NCI-H2107 treated with DMSO at 0.1 percent for 48 hours (cell line): ENCODE data around the gene CBS.
"Not testable (repeated sequence)": the region's sequence is repeated elsewhere in the genome, so short reads cannot be mapped to it uniquely, and the experiment has no call there.

Experiments used
- DNase-seq: peaks from one replicate; lab custom pipeline; 2025; ENCODE audit not compliant: unreplicated experiment; lab: John Stamatoyannopoulos, UW

Gene CBS

GRCh38 chr21:43027846-43028731, 47.5 kb downstream of the CBS start:
- DNase-seq, result no peak

- no peak for DNase-seq
These were observed 49.9 kb downstream of the CBS start for GRCh38 chr21:43025636-43026180.

- no peak for DNase-seq
These were observed 51.0 kb downstream of the CBS start for GRCh38 chr21:43024439-43025136.

- DNase-seq, result no peak
These were observed 52.5 kb downstream of the CBS start for GRCh38 chr21:43023175-43023574.

GRCh38 chr21:43021756-43022600, 53.7 kb downstream of the CBS start:
- no peak for DNase-seq

GRCh38 chr21:43021191-43021590, 54.4 kb downstream of the CBS start:
- no peak for DNase-seq

GRCh38 chr21:43020771-43021170, 54.9 kb downstream of the CBS start:
- no peak for DNase-seq

- no peak for DNase-seq
These were observed 55.5 kb downstream of the CBS start for GRCh38 chr21:43020177-43020576.

GRCh38 chr21:43018519-43018918, 57.1 kb downstream of the CBS start:
- no peak for DNase-seq

GRCh38 chr21:43016728-43017127, 58.9 kb downstream of the CBS start:
- no peak for DNase-seq

GRCh38 chr21:43015906-43016540, 59.6 kb downstream of the CBS start:
- DNase-seq, result no peak

- DNase-seq, result no peak
These were observed 63.0 kb downstream of the CBS start for GRCh38 chr21:43012596-43012995.

- DNase-seq, result no peak
These were observed 68.8 kb downstream of the CBS start for GRCh38 chr21:43006874-43007208.

GRCh38 chr21:43006051-43006873, 69.4 kb downstream of the CBS start:
- not testable (repeated sequence) for DNase-seq

- no peak for DNase-seq
These were observed 70.0 kb downstream of the CBS start for GRCh38 chr21:43005635-43006034.

- DNase-seq, result no peak
These were observed 70.7 kb downstream of the CBS start for GRCh38 chr21:43004926-43005325.
